GM18505 (cell line): Measurements from ENCODE around the gene EFR3B.

Source experiments
- ATAC-seq: cut with Tn5 transposase; IDR thresholded peaks from one replicate; pipeline ENCODE4 v1.9.1; 2021; ENCODE audit not compliant: unreplicated experiment
- POLR2A ChIP-seq: IDR thresholded peaks from 4 replicates; pipeline ENCODE4 v1.6.1; 2011; ENCODE audit warnings: borderline replicate concordance; ENCODE audit not compliant: insufficient read depth, insufficient read length; ENCODE audit errors: extremely low read depth

The EFR3B gene

DNA sequence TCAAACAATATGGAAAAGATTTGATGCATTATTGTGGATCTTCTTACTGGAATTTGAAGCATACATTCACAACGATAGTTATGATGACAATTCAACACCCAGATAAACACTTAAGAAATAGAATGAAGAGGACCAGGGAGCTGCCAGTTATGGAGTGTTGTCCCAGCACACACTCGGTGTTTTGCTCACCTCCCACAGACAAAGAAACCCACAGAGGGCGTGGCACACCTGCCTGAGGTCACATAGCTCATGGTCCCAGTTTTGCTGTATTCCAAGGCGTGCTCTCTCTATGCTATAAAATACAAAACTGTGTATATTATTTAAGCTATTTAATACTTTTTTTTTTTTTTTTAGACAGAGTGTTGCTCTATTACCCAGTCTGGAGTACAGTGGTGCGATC lies 31.1 kb downstream of the EFR3B start:
- ATAC-seq = no peak
- TF ChIP-seq POLR2A = no peak

DNA sequence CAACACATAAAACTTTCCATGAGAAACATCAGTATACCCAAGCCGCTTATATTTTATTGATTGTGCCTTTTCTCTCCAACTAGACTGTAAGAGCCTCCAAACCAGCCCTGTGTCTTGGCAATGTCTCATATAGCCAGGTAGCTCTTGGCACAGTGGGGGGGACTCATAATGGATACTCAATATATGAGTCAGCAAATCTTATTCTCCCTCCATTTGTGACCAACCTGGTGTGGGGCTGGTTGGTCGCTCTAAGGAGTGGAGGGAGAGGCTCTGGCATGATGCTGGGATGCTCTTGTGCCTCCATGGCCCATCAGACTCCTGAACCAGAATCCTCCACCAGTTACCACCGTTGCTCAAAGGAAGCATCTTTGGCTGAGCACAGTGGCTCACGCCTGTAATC lies 32.0 kb downstream of the EFR3B start:
- no peak for TF ChIP-seq POLR2A
- ATAC-seq = no peak

DNA sequence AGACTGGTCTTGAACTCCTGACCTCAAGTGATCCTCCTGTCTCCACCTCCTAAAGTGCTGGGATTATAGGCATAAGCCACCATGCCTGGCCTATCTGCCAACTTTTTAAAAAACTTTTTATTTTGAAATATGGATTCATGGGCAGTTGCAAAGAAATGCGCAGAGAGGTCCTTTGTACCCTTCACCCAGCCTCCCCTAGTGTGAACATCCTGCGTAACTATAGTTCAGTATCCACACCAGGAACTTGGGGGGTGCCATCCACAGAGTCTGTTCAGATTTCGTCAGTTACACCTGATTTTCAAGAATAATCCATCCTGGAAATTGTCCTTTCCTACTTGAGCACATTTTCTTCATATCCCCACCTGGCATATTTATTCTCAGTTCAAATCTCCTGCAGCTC lies 33.0 kb downstream of the EFR3B start:
- no peak for ATAC-seq
- TF ChIP-seq POLR2A = no peak

GRCh38 chr2:25076749-25077148 lies 34.9 kb downstream of the EFR3B start:
- no peak for TF ChIP-seq POLR2A
- no peak for ATAC-seq

DNA sequence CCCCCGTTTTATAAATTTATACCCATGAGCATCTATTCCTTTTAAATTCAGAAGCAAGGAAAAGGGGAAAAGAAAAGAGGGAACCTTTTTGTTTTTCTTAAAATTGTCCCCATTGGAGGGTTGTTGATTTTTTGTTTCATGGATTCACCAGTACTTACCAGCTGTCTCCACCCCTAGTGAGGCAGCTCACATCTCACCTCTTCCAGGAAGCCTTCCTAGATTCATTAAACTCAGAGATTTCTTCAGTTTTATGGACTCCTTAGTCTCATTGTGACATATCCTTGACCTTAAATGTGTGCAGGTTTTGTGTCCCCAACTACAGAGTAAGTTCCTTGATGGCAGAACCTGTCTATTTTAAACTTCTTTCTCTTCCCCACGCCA lies 35.9 kb downstream of the EFR3B start:
- no peak for ATAC-seq
- no peak for TF ChIP-seq POLR2A

DNA sequence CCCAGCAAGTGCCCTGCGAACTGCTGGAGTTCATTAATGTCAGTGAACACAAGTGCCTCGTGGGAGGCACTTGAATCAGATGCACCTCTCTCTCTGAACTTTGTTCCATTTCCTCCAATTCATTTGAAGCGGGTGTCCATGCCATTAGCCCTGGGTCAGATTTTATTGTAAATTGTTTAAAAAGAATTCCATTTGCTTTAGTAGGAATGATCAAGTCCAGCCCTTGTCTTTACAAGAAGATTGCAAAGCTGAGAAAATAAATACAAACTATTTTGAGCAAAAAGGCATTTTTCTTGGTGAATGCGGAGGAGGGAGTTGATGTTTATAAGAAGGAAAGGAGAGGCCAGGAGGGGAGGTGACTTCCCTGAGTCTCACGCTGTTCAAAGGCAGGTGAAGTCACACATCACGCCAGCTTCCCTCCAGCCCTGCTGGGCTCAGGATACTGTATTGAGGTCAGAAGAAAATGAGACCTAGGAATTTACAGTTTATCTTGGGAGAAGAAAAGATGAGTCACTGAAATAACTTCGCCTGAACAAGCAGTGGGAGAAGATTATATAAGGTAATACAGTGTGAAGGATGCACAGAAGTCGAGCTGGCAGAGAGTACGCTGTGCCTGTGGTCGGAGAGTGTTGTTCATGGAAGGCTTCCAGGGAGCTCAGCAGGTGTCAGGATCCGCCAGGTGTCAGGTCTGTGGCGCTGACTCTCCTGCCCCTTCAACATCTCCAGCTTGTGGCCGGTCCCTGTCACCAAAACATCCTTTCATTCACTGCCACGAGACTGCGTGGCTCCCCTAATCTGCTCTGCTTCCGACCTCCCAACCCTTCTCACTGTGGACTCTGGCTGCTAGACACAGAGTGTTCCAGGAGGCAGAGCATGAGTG lies 36.5 kb downstream of the EFR3B start:
- ATAC-seq = no peak

GRCh38 chr2:25079050-25079635 lies 37.3 kb downstream of the EFR3B start:
- TF ChIP-seq POLR2A = no peak
- no peak for ATAC-seq

More for the DNA sequence above, 36.5 kb downstream of the EFR3B start:
- TF ChIP-seq POLR2A = no peak

GRCh38 chr2:25081237-25081790 lies 39.4 kb downstream of the EFR3B start:
- no peak for TF ChIP-seq POLR2A
- no peak for ATAC-seq

GRCh38 chr2:25082002-25082622 lies 40.2 kb downstream of the EFR3B start:
- no peak for ATAC-seq
- no peak for TF ChIP-seq POLR2A

DNA sequence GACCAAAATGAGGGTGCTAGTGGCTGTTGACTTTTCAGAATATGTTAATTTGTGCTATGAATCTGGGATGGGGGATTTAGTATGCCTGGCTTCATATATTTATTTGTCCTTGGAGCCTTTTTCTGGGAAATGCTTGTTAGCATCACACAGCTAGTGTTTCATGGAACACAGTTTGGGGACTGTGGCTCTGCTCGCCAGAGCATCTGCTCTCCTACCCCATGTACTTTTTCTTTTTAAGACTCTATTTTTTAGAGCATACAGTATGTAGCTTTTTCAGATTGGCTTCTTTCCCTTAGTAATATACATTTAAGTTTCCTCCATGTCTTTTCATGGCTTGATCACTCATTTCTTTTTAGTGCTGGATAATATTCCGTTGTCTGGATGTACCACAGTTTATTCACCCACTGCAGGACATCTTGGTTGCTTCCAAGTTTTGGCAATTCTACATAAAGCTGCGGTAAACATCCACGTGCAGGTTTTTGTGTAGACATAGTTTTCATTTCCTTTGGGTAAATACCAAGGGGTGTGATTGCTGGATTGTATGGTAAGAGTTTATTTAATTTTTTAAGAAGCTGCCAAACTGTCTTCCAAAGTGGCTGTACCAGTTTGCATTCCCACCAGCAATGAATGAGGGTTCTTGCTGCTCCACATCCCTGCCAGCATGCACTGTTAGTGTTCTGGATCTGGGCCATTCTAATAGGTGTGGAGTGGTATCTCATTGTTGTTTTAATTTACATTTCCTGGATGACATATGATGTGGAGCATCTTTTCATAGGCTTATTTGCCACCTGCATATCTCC lies 44.1 kb downstream of the EFR3B start:
- TF ChIP-seq POLR2A = no peak
- no peak for ATAC-seq

DNA sequence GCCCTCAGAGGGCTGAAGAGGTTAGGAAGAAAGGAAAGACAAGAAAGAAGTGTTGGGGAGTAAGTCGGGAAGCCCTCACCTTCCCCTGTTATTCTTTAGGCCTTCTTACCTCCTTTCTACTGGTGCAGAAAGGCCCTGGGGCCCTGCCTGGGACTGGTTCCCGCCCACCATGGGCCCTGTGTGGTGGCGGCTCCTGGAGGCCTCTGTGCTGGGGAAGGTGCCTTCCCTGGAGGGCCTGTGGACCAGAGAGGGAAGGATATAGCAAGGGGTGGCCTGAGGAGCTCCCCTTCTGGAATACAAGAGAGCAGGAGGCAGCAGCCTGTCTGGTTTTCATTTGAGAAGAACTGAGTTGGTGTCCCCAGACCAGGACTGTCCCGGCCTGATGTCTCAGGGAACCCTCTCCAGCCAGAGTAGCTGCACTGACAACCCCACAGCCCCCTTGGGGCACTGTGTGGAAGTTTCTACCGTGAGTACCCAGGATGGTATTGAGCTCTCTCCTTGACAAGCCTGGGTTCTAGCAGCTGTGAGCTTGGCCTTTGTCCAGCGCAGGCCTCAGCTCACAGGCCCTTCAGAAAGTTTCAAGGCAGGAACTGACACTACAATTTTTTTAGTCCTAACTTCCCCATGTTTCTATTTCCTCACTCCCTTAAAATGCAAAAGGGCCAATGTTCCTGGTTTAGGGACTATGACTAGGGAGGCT lies 47.1 kb downstream of the EFR3B start:
- no peak for TF ChIP-seq POLR2A
- no peak for ATAC-seq

DNA sequence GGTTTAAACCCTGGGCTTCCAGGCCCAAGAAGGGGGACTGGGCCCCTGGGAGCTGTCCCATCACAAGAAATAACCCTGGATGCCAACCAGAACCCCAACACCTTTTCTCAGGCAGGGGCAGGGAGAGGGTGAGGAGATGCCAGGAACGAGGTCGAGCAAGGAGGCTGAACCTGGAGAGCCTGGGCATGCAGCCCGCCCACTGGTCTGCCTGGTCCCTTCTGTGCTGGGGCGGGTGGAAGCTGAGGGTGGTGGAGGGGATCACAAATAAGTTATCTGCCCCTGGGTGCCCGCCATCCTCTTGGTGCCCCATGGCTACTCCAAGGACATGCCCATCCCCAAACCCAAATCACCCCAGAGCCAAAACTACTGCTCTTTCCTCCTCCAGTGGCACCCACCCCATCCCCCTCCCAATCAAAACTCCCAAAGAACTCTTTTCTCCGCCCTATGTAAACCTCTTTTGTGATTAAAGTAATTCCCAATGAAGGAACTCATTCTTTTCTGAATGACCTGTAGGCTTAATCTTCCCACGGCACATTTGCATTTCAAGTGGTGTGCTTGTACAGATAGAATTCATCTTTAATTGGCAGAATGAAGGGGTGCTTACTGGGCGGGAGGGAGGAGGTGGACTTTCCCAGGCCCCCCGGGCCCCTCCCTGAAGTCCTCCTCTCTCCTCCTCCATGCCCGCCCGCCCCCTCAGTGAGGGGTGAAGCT lies 47.9 kb downstream of the EFR3B start:
- TF ChIP-seq POLR2A = no peak

More for the DNA sequence above, 47.9 kb downstream of the EFR3B start:
- no peak for ATAC-seq
